Activated T-cell treated with anti-CD3 and anti-CD28 coated beads, Interleukin-2, amount 50 U/mL, for 24 hours (primary cell): Measurements from ENCODE around the gene SPECC1L.
"Not testable (repeated sequence)": the region's sequence is repeated elsewhere in the genome, so short reads cannot be mapped to it uniquely, and the experiment has no call there.

Source experiments
- DNase-seq: peaks from one replicate; pipeline ENCODE4 v3.0.0-alpha.2; 2020
- H3K27ac Mint-ChIP-seq: 2 replicates; pipeline ENCODE4 v1.8.0; 2020; ENCODE audit warnings: mild to moderate bottlenecking, mixed read lengths
- H3K27me3 Mint-ChIP-seq: 2 replicates; pipeline ENCODE4 v1.8.0; 2020; ENCODE audit warnings: mixed read lengths
- H3K36me3 Mint-ChIP-seq: 2 replicates; pipeline ENCODE4 v1.8.0; 2020; ENCODE audit warnings: low read depth, mixed read lengths
- H3K4me1 Mint-ChIP-seq: 2 replicates; pipeline ENCODE4 v1.8.0; 2020; ENCODE audit warnings: low read depth, mixed read lengths
- H3K4me3 Mint-ChIP-seq: 2 replicates; pipeline ENCODE4 v1.8.0; 2020; ENCODE audit warnings: mild to moderate bottlenecking, moderate library complexity, mixed read lengths
- H3K9me3 Mint-ChIP-seq: 2 replicates; pipeline ENCODE4 v1.8.0; 2020; ENCODE audit warnings: mixed read lengths

The SPECC1L gene, protein sequence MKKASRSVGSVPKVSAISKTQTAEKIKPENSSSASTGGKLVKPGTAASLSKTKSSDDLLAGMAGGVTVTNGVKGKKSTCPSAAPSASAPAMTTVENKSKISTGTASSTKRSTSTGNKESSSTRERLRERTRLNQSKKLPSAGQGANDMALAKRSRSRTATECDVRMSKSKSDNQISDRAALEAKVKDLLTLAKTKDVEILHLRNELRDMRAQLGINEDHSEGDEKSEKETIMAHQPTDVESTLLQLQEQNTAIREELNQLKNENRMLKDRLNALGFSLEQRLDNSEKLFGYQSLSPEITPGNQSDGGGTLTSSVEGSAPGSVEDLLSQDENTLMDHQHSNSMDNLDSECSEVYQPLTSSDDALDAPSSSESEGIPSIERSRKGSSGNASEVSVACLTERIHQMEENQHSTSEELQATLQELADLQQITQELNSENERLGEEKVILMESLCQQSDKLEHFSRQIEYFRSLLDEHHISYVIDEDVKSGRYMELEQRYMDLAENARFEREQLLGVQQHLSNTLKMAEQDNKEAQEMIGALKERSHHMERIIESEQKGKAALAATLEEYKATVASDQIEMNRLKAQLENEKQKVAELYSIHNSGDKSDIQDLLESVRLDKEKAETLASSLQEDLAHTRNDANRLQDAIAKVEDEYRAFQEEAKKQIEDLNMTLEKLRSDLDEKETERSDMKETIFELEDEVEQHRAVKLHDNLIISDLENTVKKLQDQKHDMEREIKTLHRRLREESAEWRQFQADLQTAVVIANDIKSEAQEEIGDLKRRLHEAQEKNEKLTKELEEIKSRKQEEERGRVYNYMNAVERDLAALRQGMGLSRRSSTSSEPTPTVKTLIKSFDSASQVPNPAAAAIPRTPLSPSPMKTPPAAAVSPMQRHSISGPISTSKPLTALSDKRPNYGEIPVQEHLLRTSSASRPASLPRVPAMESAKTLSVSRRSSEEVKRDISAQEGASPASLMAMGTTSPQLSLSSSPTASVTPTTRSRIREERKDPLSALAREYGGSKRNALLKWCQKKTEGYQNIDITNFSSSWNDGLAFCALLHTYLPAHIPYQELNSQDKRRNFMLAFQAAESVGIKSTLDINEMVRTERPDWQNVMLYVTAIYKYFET

DNA sequence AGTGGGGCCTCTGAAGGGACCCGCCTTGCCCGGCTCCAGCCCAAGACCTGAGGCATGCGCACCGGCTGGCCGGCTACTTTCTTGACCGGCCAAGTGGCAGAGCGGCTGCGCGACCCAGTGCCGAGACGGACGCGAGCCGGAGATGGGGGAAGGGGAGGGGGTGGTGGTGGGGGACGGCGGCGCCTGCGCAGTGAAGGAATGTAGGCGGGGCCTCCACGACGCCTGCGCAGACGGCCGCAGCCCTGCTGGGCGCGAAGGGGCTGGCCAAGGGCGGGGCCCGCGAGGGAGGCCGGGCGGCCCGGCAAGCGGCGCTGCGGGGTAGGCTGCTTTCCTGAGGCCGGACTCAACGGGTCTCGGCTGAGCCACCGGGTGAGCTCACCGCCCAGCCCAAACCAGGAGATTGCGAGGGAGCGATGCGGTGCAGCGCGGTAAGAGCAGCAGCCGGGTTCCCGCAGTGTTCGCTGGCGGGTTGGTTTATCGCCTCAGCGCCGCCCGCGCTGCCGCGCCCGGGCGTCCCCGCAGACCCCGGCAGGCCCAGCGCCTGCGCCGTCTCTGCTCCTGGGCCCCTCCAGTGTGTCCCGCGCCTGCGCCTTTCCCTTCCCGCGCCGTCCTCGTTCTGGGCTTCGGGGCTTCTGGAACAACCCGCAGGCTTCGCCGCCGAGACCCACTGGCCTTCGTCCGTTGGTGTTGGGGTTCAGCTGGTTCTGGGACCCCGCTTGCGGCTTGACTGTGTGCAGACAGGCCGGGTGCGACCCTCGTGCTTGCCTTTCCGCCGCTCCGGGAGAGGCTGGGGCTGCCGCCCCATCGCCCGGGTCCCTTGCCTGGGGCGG, at the start of gene SPECC1L:
SPECC1L (plus strand) TSS at position 276 of the 830 bp plus-strand sequence. CDS start 31,401 bp downstream, outside the sequence.
- H3K27me3 Mint-ChIP-seq: no peaks in the 10 kb centered on the region
- peak; percentile 97 for DNase-seq

DNA sequence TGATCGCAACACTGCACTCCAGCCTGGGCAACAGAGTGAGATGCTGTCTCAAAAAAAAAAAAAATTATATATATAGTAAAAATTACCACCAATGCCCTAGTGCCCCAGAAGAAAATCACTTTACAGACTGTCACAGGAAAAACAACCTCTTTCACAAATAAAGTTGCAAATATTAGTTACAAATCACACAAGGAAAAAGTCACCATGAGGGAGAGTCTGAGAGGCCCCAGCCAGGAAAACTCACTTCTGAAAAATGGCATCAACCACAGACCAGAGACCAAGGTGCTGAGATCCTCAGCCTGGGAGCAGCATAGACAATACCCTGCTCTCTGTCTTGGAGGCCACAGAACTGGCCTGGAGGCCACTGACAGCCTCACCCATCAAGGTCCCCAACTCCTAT, 46.2 kb upstream of the SPECC1L start:
- Mint-ChIP-seq H3K4me1 (no peaks in the 10 kb centered on the region), H3K4me3 (no peak overlapping the region), H3K27me3 (no peaks in the 10 kb centered on the region), H3K36me3 (no peaks in the 10 kb centered on the region), H3K9me3 (peaks cover 2% of the 10 kb centered on the region), H3K27ac (no peak overlapping the region)
- no peak for DNase-seq

More for the DNA sequence above, at the start of gene SPECC1L:
- Mint-ChIP-seq H3K4me1 (peaks cover 41% of the 10 kb centered on the region), H3K36me3 (peaks cover 14% of the 10 kb centered on the region), H3K4me3 (peak within 1 kb of the TSS; percentile 87), H3K9me3 (no peaks in the 10 kb centered on the region), H3K27ac (peak within 1 kb of the TSS; percentile 93)

GRCh38 chr22:24225044-24225601, 45.5 kb upstream of the SPECC1L start:
- H3K4me3 Mint-ChIP-seq: no peak overlapping the region
- no peaks in the 10 kb centered on the region for H3K4me1 Mint-ChIP-seq
- no peak for DNase-seq
- H3K27ac Mint-ChIP-seq: no peak overlapping the region
- H3K27me3 Mint-ChIP-seq: no peaks in the 10 kb centered on the region
- peaks cover 2% of the 10 kb centered on the region for H3K9me3 Mint-ChIP-seq
- H3K36me3 Mint-ChIP-seq: no peaks in the 10 kb centered on the region

DNA sequence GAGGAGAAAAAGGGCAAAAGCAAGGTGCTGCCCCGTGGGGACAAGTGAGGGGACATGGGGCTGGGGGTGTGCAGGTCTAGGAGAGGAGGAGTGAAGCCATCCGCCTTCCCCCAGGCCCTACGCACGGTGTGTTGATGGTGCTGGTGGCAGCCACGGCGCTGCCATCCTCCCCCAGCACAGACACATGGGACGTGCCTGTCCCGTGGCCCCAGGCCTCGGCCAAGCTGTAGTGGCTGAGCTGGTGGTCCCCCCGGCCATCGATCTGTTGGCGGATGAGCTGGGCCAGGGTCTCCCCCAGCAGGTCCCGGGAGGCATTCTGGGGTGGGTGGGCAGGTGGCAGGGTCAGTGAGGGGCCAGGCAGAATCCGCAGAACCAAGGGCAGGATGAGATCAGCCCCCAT, 44.7 kb upstream of the SPECC1L start:
- no peak overlapping the region for H3K4me3 Mint-ChIP-seq
- H3K27me3 Mint-ChIP-seq: no peaks in the 10 kb centered on the region
- H3K9me3 Mint-ChIP-seq: peaks cover 2% of the 10 kb centered on the region
- DNase-seq: no peak
- no peak overlapping the region for H3K27ac Mint-ChIP-seq
- no peaks in the 10 kb centered on the region for H3K36me3 Mint-ChIP-seq
- H3K4me1 Mint-ChIP-seq: no peaks in the 10 kb centered on the region

DNA sequence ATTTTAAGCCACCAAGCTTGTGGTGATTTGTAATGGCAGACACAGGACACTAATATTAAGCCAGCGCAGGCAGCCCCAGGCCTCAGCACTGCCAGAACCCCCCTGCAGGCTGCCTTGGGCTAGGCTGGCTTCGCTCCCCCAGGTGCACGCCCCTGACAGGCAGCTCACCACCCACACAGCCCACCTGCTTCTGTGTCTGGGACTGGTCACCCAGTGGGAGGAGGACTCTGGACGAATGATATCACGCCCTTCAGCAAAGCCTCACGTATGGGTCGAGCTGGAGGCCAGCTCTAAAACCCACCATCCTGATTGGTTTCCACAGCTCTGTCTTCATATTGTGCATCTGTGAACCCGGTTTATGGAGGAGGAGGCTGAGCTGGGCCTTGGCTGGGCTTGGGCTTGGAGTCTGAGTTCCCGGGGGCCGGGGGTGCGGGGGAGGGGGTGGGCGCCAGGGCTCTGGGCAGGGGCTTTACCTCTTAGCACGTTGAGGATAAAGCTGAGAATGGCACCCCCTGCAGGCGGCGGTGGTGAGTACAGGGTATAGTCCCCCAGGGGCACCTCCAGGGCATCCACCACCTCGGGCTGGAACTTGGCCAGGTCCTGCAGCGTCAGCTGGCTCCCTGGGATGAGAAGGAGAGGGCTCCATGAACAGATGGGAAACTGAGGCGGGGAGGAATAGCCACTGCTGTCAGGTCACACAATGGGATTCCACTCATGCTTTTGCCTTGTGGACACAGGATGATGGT, 39.5 kb upstream of the SPECC1L start:
- Mint-ChIP-seq H3K4me3 (no peak overlapping the region), H3K9me3 (no peaks in the 10 kb centered on the region), H3K4me1 (peaks cover 3% of the 10 kb centered on the region), H3K27me3 (no peaks in the 10 kb centered on the region), H3K36me3 (no peaks in the 10 kb centered on the region), H3K27ac (no peak overlapping the region)
- DNase-seq: peak; percentile 79

GRCh38 chr22:24231706-24232105, 38.9 kb upstream of the SPECC1L start:
- Mint-ChIP-seq H3K4me1 (peaks cover 3% of the 10 kb centered on the region), H3K36me3 (no peaks in the 10 kb centered on the region), H3K4me3 (no peak overlapping the region), H3K27ac (no peak overlapping the region), H3K27me3 (no peaks in the 10 kb centered on the region), H3K9me3 (no peaks in the 10 kb centered on the region)
- no peak for DNase-seq

GRCh38 chr22:24232124-24232523, 38.5 kb upstream of the SPECC1L start:
- Mint-ChIP-seq H3K36me3 (no peaks in the 10 kb centered on the region), H3K27me3 (no peaks in the 10 kb centered on the region), H3K4me1 (peaks cover 3% of the 10 kb centered on the region), H3K9me3 (no peaks in the 10 kb centered on the region), H3K4me3 (no peak overlapping the region), H3K27ac (no peak overlapping the region)
- DNase-seq: no peak

- no peaks in the 10 kb centered on the region for H3K27me3 Mint-ChIP-seq
- no peaks in the 10 kb centered on the region for H3K9me3 Mint-ChIP-seq
- peaks cover 3% of the 10 kb centered on the region for H3K4me1 Mint-ChIP-seq
- no peak for DNase-seq
- no peak overlapping the region for H3K27ac Mint-ChIP-seq
- no peak overlapping the region for H3K4me3 Mint-ChIP-seq
- no peaks in the 10 kb centered on the region for H3K36me3 Mint-ChIP-seq
Observed at GRCh38 chr22:24232725-24233124, 37.9 kb upstream of the SPECC1L start.

GRCh38 chr22:24233235-24233634, 37.4 kb upstream of the SPECC1L start:
- H3K36me3 Mint-ChIP-seq: no peaks in the 10 kb centered on the region

GRCh38 chr22:24233816-24234215, 36.8 kb upstream of the SPECC1L start:
- DNase-seq: no peak
- Mint-ChIP-seq H3K36me3 (no peaks in the 10 kb centered on the region), H3K27me3 (no peaks in the 10 kb centered on the region), H3K9me3 (no peaks in the 10 kb centered on the region), H3K27ac (no peak overlapping the region), H3K4me1 (peaks cover 3% of the 10 kb centered on the region), H3K4me3 (no peak overlapping the region)

More at GRCh38 chr22:24233235-24233634, 37.4 kb upstream of the SPECC1L start:
- no peak overlapping the region for H3K4me3 Mint-ChIP-seq
- no peak for DNase-seq
- H3K27me3 Mint-ChIP-seq: no peaks in the 10 kb centered on the region
- H3K9me3 Mint-ChIP-seq: no peaks in the 10 kb centered on the region
- peaks cover 3% of the 10 kb centered on the region for H3K4me1 Mint-ChIP-seq
- no peak overlapping the region for H3K27ac Mint-ChIP-seq

DNA sequence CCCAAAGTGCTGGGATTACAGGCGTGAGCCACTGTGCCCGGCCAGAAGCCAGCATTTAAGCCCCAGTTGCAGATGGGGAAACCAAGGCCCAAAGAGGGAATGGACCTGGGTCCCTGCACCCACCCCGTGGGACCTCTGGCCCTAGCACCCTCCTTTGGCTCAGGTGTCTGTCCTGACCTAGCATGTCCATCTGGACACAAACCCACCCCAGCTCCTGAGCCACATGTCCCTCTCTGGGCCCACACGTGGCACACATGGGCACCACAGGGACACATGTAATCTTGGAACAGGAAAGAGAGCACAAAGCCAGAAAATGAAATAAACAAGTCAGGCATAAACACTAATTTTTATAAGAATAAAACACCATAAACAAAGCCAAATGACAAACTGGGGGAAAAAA, 35.3 kb upstream of the SPECC1L start:
- Mint-ChIP-seq H3K4me1 (peaks cover 3% of the 10 kb centered on the region), H3K36me3 (no peaks in the 10 kb centered on the region), H3K27ac (no peak overlapping the region), H3K27me3 (no peaks in the 10 kb centered on the region), H3K4me3 (no peak overlapping the region), H3K9me3 (no peaks in the 10 kb centered on the region)
- DNase-seq: no peak

DNA sequence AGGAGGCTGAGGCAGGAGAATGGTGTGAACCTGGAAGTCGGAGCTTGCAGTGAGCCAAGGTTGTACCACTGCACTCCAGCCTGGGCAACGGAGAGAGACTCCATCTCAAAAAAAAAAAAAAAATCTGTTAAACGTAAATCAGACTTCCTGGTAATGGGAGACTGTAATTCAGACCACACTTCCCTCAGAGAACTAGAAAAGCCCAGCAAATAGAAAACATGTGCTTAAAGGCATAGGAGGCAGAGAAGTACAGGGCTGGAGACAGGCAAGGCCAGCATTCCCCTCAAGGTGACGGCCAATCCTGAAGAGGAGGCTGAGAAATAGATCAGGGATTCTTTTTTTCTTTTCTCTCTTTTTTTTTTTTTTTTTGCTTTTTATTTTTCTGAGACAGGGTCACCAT, 34.0 kb upstream of the SPECC1L start:
- Mint-ChIP-seq H3K36me3 (no peaks in the 10 kb centered on the region), H3K27me3 (no peaks in the 10 kb centered on the region), H3K27ac (no peak overlapping the region), H3K4me1 (peaks cover 10% of the 10 kb centered on the region), H3K9me3 (no peaks in the 10 kb centered on the region), H3K4me3 (no peak overlapping the region)
- DNase-seq: no peak

DNA sequence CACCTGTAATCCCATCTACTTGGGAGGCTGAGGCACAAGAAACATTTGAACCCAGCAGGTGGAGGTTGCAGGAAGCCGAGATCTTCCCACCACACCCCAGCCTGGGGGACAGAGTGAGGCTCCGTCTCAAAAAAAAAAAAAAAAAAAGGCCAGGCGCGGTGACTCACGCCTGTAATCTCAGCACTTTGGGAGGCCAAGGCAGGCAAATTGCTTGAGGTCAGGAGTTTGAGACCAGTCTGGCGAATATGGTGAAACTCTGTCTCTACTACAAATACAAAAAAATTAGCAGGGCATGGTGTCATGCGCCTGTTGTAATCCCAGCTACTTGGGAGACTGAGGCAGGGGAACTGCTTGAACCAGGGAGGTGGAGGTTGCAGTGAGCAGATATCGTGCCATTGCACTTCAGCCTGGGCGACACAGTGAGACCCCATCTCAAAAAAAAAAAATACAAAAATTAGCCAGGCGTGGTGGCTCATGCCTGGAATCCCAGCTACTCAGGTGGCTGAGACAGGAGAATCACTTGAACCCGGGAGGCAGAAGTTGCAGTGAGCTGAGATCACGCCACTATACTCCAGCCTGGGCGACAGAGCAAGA, 32.4 kb upstream of the SPECC1L start:
- H3K4me3 Mint-ChIP-seq, H3K36me3 Mint-ChIP-seq, H3K9me3 Mint-ChIP-seq, DNase-seq, H3K27me3 Mint-ChIP-seq, H3K27ac Mint-ChIP-seq: not testable (repeated sequence)
- H3K4me1 Mint-ChIP-seq: peaks cover 24% of the 10 kb centered on the region
